ENCODE results near the gene PJVK.

- no peak for TF ChIP-seq YY1 (IDR thresholded peaks at IDR 0.05; ENCODE audit: insufficient read depth, insufficient read length)
- no peak for TF ChIP-seq ZNF274 (IDR thresholded peaks at IDR 0.05; ENCODE audit: low read depth, low read length)
- TF ChIP-seq SUZ12 (IDR thresholded peaks at IDR 0.05; ENCODE audit: extremely low read depth, insufficient read depth, insufficient read length) = no peak
Measured at GRCh38 chr2:178404368-178404767, 46.8 kb upstream of the PJVK start.
